IMR-90 (cell line): Measurements from ENCODE around the gene ATP10A. TPM values are rescaled to one million over a fixed set of nuclear protein-coding genes. Genes with fewer than 3 reads are reported as not detected.

ENCODE experiments used
- ATAC-seq: fragments of 200-7000 bp; cut with Tn5 transposase; 2 replicates; pipeline ENCODE4 v1.9.1; 2020; ENCODE audit warnings: low read depth, mild to moderate bottlenecking, moderate library complexity
- BruUV-seq: library from RNA; stranded (reverse); fragments of 400-500 nt; replicated peaks from 2 replicates; lab custom pipeline; 2021; lab: Mats Ljungman, UMichigan
- CTCF ChIA-PET: fragments of 300-600 bp; formaldehyde crosslinking; extraction: SDS; loops from one replicate; lab custom pipeline; 2021; ENCODE audit warnings: antibody characterized with exemption; lab: Yijun Ruan, JAX
- POLR2A ChIA-PET: fragments of 300-600 bp; sonication (Branson Sonifier 250); formaldehyde crosslinking; loops from one replicate; lab custom pipeline; 2022; ENCODE audit warnings: antibody characterized with exemption; ENCODE audit not compliant: unreplicated experiment; lab: Charles Lee
- DNase-seq: peaks from one replicate; pipeline ENCODE4 v3.0.0; 2013
- H2AFZ ChIP-seq: replicated peaks from 2 replicates; pipeline ENCODE3; 2013; ENCODE audit warnings: low read length, mild to moderate bottlenecking; ENCODE audit not compliant: poor library complexity
- H2AK5ac ChIP-seq: 2 replicates; pipeline ENCODE4 v1.6.1; 2013; ENCODE audit warnings: low read depth, low read length, inconsistent platforms
- H2AK9ac ChIP-seq: replicated peaks from 2 replicates; pipeline ENCODE3; 2013; ENCODE audit warnings: mild to moderate bottlenecking, low read depth, low read length, moderate library complexity; ENCODE audit not compliant: poor library complexity
- H2BK120ac ChIP-seq: 2 replicates; pipeline ENCODE4 v1.6.1; 2013; ENCODE audit warnings: low read depth, low read length, inconsistent platforms
- H2BK15ac ChIP-seq: 3 replicates; pipeline ENCODE4 v1.6.1; 2013; ENCODE audit warnings: low read depth, low read length, inconsistent platforms
- H2BK20ac ChIP-seq: 2 replicates; pipeline ENCODE4 v1.6.1; 2013; ENCODE audit warnings: low read depth, mild to moderate bottlenecking, inconsistent platforms, low read length, moderate library complexity
- H2BK5ac ChIP-seq: 2 replicates; pipeline ENCODE4 v1.6.1; 2013; ENCODE audit warnings: mild to moderate bottlenecking, low read depth, low read length, inconsistent platforms; ENCODE audit not compliant: poor library complexity, severe bottlenecking
- H3K14ac ChIP-seq: replicated peaks from 2 replicates; pipeline ENCODE4 v1.6.1; 2013; ENCODE audit warnings: low read depth, low read length, inconsistent platforms
- H3K18ac ChIP-seq: 2 replicates; pipeline ENCODE4 v1.6.1; 2013; ENCODE audit warnings: low read depth, low read length, control low read depth
- H3K23ac ChIP-seq: 2 replicates; pipeline ENCODE4 v1.6.1; 2013; ENCODE audit warnings: low read depth, low read length, inconsistent platforms
- H3K27ac ChIP-seq: 2 replicates; pipeline ENCODE4 v1.5.1; 2013; ENCODE audit warnings: mild to moderate bottlenecking, control low read depth, low read length; ENCODE audit not compliant: insufficient read depth
- H3K27me3 ChIP-seq: 2 replicates; pipeline ENCODE4 v1.6.1; 2013; ENCODE audit warnings: low read length; ENCODE audit not compliant: control insufficient read depth, insufficient read depth
- H3K36me3 ChIP-seq: 2 replicates; pipeline ENCODE4 v1.6.1; 2013; ENCODE audit warnings: low read length, mixed read lengths; ENCODE audit not compliant: control insufficient read depth, insufficient read depth
- H3K4ac ChIP-seq: 2 replicates; pipeline ENCODE4 v1.6.1; 2013; ENCODE audit warnings: low read depth, low read length, inconsistent platforms
- H3K4me1 ChIP-seq: 2 replicates; pipeline ENCODE4 v1.6.1; 2013; ENCODE audit warnings: low read length, mixed read lengths; ENCODE audit not compliant: control insufficient read depth, insufficient read depth
- H3K4me2 ChIP-seq: 2 replicates; pipeline ENCODE4 v1.6.1; 2013; ENCODE audit warnings: low read depth, mild to moderate bottlenecking, control low read depth, low read length, moderate library complexity
- H3K4me3 ChIP-seq: 2 replicates; pipeline ENCODE4 v1.5.1; 2013; ENCODE audit warnings: low read depth, mild to moderate bottlenecking, control low read depth, low read length, moderate library complexity; ENCODE audit not compliant: insufficient read depth
- H3K56ac ChIP-seq: 2 replicates; pipeline ENCODE4 v1.6.1; 2013; ENCODE audit warnings: low read length, inconsistent platforms; ENCODE audit not compliant: insufficient read depth; ENCODE audit errors: extremely low read depth
- H3K79me1 ChIP-seq, 2 experiments: 2 replicates each; pipeline ENCODE4 v1.6.1; 2013; ENCODE audit warnings: low read length in 2 of 2, inconsistent platforms in 1 of 2, low read depth in 1 of 2
- H3K9ac ChIP-seq: 2 replicates; pipeline ENCODE4 v1.6.1; 2013; ENCODE audit warnings: low read depth, low read length, control low read depth
- H3K9me1 ChIP-seq: 2 replicates; pipeline ENCODE4 v1.6.1; 2013; ENCODE audit warnings: low read length, inconsistent platforms; ENCODE audit not compliant: insufficient read depth
- H3K9me3 ChIP-seq: 2 replicates; pipeline ENCODE4 v1.6.1; 2013; ENCODE audit warnings: low read length; ENCODE audit not compliant: control insufficient read depth, insufficient read depth
- H4K20me1 ChIP-seq: 2 replicates; pipeline ENCODE4 v1.6.1; 2013; ENCODE audit warnings: low read length, inconsistent platforms; ENCODE audit not compliant: insufficient read depth
- H4K5ac ChIP-seq: 2 replicates; pipeline ENCODE4 v1.6.1; 2013; ENCODE audit warnings: mild to moderate bottlenecking, low read depth, low read length, control low read depth
- H4K8ac ChIP-seq, 2 experiments: 2 replicates each; pipeline ENCODE4 v1.6.1; 2013; ENCODE audit warnings: low read depth in 2 of 2, low read length in 2 of 2, control low read depth in 1 of 2, inconsistent platforms in 1 of 2
- H4K91ac ChIP-seq: 2 replicates; pipeline ENCODE4 v1.6.1; 2013; ENCODE audit warnings: low read depth, low read length, inconsistent platforms; ENCODE audit not compliant: insufficient read depth
- CHD1 ChIP-seq: IDR thresholded peaks from 2 replicates; pipeline ENCODE4 v1.6.1; 2012; ENCODE audit warnings: low read depth, low read length, improper control_type of control experiment
- MXI1 ChIP-seq: IDR thresholded peaks from 2 replicates; pipeline ENCODE4 v1.6.1; 2012; ENCODE audit warnings: low read depth, mild to moderate bottlenecking, low read length, moderate library complexity, borderline replicate concordance
- POLR2A ChIP-seq: IDR thresholded peaks from 2 replicates; pipeline ENCODE4 v1.6.1; 2012; ENCODE audit warnings: mild to moderate bottlenecking, low read depth, low read length
- RFX5 ChIP-seq: IDR thresholded peaks from 2 replicates; pipeline ENCODE4 v1.8.0; 2012; ENCODE audit warnings: low read depth, mild to moderate bottlenecking, low read length, moderate library complexity
- USF2 ChIP-seq: fragments of 150-350 bp; IDR thresholded peaks from 2 replicates; pipeline ENCODE4 v1.6.1; 2017; ENCODE audit warnings: mild to moderate bottlenecking, antibody characterized with exemption, low read length, low read depth
- WGBS, 2 experiments: methylation state at CpG; one replicate each; pipeline versions ENCODE4 v1.1.5 to v1.1.7; 2013; ENCODE audit warnings: missing lambda C conversion rate in 2 of 2; ENCODE audit not compliant: insufficient read length in 1 of 2; ENCODE audit errors: extremely low coverage in 2 of 2; 5-methylcytosine and 5-hydroxymethylcytosine counted together
- dilution Hi-C: fragments of 300-500 bp; cut with HindIII; formaldehyde crosslinking; loops from one replicate; pipeline ENCODE4 v1.14.3; 2018; ENCODE audit warnings: low sequenced_read_pairs; ENCODE audit not compliant: unreplicated experiment
- in situ Hi-C: fragments of 300-500 bp; cut with MboI; formaldehyde crosslinking; loops from 3 replicates; pipeline ENCODE4 v1.14.3; 2019; ENCODE audit warnings: low sequenced_read_pairs, inconsistent platforms, mixed read lengths
- intact Hi-C: fragments of 100-400 bp; cut with micrococcal nuclease; formaldehyde crosslinking; loops from 2 replicates; pipeline ENCODE4 v1.10.0; 2022
- polyA plus RNA-seq, 3 experiments: library from polyadenylated mRNA; depleted of rRNA; stranded (reverse); fragments of >200 nt; gene quantifications; 2 replicates each; pipeline ENCODE4 v1.2.3, GENCODE V29; 2012; ENCODE audit warnings: low replicate concordance in 1 of 3
- total RNA-seq: library from RNA; depleted of rRNA; stranded (reverse); fragments of >200 nt; gene quantifications from 2 replicates; pipeline ENCODE4 v1.2.3, GENCODE V29; 2012

ATP10A gene
- total and polyA plus RNA-seq, 2 of the 4 experiments (the other 2 are of a cell fraction), result 13.8 to 16.0 TPM

- TF ChIP-seq RFX5, result no peak
Observed at GRCh38 chr15:25764980-25765735, 98.0 kb downstream of the ATP10A start (continued).

- ATAC-seq (no peak), DNase-seq (no peak)
- Histone ChIP-seq H3K56ac (no peak overlapping the region), H3K27me3 (no peaks in the 10 kb centered on the region), H3K4ac (no peak overlapping the region), H2BK15ac (no peak overlapping the region), H2BK20ac (no peak overlapping the region), H3K9ac (no peak overlapping the region), H4K20me1 (no peaks in the 10 kb centered on the region), H3K18ac (no peak overlapping the region), H2BK120ac (no peak overlapping the region), H3K4me3 (no peak overlapping the region), H3K4me2 (no peak overlapping the region), H3K36me3 (no peaks in the 10 kb centered on the region; the same call in 1 of the 2 replicates), H3K14ac (no peak overlapping the region), H2BK5ac (no peak overlapping the region), H3K27ac (no peak overlapping the region), H4K91ac (no peak overlapping the region), H3K4me1 (0 out of 2 replicates have a peak, but pooled peaks cover 2% of the 10 kb centered on the region), H3K9me1 (0 out of 2 replicates have a peak, but pooled peaks cover 3% of the 10 kb centered on the region), H2AFZ (no peak overlapping the region), H2AK9ac (no peak overlapping the region), H3K9me3 (no peaks in the 10 kb centered on the region), H3K79me1 (peaks cover 18 to 53% of the 10 kb centered on the region in 2 experiments), H3K23ac (no peak overlapping the region), H2AK5ac (no peak overlapping the region), H4K5ac (no peak overlapping the region), H4K8ac (no peak overlapping the region)
- no TSS peak for BruUV-seq
- intact Hi-C loops (no loop called here), in situ Hi-C loops (no loop called here), dilution Hi-C loops (no loop called here)
- WGBS, 2 experiments, result 88% methylated on average over 1 of the region's 7 CpGs; no CpG with 5 or more reads in 1 of the 2 experiments
- ChIA-PET POLR2A (no interaction called here), CTCF (no interaction called here)
- no peak for TF ChIP-seq POLR2A
- no peak for TF ChIP-seq CHD1
- TF ChIP-seq USF2, result no peak
- no peak for TF ChIP-seq MXI1
Observed at GRCh38 chr15:25763954-25764353, 99.2 kb downstream of the ATP10A start.
